HL-60 (cell line): ENCODE measurements around the gene TMC1.

Experiments
- GABPA ChIP-seq: IDR thresholded peaks from 2 replicates; pipeline ENCODE4 v1.6.1; 2012; ENCODE audit warnings: low read depth
- SPI1 ChIP-seq: IDR thresholded peaks from 2 replicates; pipeline ENCODE4 v1.6.1; 2012; ENCODE audit warnings: low read depth, mild to moderate bottlenecking, borderline replicate concordance
- TF ChIP-seq, protein P1 (sequence below): IDR thresholded peaks from one replicate; pipeline ENCODE4 v1.5.1; 2011; ENCODE audit warnings: low read length, control low read depth, inconsistent platforms; ENCODE audit not compliant: insufficient read depth
- TF ChIP-seq, protein P2 (sequence below): IDR thresholded peaks from 2 replicates; pipeline ENCODE4 v1.6.1; 2012; ENCODE audit warnings: low read depth; ENCODE audit not compliant: insufficient replicate concordance

DNA sequence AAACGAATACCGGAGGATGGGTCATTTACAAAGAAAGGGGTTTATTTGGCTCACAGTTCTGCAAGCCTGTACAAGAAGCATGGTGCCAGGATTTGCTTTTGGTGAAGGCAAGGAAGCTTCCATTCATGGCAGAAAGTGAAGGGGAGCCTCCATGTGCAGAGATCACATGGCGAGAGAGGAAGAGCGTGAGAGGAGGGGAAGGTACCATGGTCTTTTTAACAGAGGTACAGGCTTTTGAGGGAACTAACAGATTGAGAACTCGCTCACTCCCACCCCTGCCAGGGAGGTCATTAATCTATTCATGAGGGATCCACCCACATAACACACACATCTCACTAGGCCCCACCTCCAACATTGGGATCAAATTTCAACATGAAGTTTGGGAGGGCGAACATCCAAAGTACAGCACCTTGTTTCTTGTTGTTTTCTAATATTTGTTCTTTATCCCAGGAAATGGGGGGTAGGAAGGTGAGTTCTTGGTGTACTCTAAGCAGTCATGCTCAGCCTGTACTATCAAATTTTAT is 18.5 kb downstream of the TMC1 start:
- TF ChIP-seq SPI1 (no peak), GABPA (no peak)
- TF ChIP-seq, protein P1, sequence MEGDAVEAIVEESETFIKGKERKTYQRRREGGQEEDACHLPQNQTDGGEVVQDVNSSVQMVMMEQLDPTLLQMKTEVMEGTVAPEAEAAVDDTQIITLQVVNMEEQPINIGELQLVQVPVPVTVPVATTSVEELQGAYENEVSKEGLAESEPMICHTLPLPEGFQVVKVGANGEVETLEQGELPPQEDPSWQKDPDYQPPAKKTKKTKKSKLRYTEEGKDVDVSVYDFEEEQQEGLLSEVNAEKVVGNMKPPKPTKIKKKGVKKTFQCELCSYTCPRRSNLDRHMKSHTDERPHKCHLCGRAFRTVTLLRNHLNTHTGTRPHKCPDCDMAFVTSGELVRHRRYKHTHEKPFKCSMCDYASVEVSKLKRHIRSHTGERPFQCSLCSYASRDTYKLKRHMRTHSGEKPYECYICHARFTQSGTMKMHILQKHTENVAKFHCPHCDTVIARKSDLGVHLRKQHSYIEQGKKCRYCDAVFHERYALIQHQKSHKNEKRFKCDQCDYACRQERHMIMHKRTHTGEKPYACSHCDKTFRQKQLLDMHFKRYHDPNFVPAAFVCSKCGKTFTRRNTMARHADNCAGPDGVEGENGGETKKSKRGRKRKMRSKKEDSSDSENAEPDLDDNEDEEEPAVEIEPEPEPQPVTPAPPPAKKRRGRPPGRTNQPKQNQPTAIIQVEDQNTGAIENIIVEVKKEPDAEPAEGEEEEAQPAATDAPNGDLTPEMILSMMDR, result no peak
- TF ChIP-seq, protein P2, sequence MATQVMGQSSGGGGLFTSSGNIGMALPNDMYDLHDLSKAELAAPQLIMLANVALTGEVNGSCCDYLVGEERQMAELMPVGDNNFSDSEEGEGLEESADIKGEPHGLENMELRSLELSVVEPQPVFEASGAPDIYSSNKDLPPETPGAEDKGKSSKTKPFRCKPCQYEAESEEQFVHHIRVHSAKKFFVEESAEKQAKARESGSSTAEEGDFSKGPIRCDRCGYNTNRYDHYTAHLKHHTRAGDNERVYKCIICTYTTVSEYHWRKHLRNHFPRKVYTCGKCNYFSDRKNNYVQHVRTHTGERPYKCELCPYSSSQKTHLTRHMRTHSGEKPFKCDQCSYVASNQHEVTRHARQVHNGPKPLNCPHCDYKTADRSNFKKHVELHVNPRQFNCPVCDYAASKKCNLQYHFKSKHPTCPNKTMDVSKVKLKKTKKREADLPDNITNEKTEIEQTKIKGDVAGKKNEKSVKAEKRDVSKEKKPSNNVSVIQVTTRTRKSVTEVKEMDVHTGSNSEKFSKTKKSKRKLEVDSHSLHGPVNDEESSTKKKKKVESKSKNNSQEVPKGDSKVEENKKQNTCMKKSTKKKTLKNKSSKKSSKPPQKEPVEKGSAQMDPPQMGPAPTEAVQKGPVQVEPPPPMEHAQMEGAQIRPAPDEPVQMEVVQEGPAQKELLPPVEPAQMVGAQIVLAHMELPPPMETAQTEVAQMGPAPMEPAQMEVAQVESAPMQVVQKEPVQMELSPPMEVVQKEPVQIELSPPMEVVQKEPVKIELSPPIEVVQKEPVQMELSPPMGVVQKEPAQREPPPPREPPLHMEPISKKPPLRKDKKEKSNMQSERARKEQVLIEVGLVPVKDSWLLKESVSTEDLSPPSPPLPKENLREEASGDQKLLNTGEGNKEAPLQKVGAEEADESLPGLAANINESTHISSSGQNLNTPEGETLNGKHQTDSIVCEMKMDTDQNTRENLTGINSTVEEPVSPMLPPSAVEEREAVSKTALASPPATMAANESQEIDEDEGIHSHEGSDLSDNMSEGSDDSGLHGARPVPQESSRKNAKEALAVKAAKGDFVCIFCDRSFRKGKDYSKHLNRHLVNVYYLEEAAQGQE, result no peak
